Stimulated activated CD4-positive, alpha-beta T cell treated with anti-CD3 and anti-CD28 coated beads, Interleukin-1b, Interleukin-23, amount 100 ng/mL, for 4 hours (primary cell): ENCODE data around the gene CSH1.
A peak's percentile ranks its signal among the peaks of the same experiment; 100 is the strongest.
"Not testable (repeated sequence)": the region's sequence is repeated elsewhere in the genome, so short reads cannot be mapped to it uniquely, and the experiment has no call there.

ENCODE experiments used
- DNase-seq, 2 donors: peaks; one replicate each; pipeline ENCODE4 v3.0.0-alpha.2; 2020; ENCODE audit warnings: low read depth in 2 of 2

Gene CSH1

DNA sequence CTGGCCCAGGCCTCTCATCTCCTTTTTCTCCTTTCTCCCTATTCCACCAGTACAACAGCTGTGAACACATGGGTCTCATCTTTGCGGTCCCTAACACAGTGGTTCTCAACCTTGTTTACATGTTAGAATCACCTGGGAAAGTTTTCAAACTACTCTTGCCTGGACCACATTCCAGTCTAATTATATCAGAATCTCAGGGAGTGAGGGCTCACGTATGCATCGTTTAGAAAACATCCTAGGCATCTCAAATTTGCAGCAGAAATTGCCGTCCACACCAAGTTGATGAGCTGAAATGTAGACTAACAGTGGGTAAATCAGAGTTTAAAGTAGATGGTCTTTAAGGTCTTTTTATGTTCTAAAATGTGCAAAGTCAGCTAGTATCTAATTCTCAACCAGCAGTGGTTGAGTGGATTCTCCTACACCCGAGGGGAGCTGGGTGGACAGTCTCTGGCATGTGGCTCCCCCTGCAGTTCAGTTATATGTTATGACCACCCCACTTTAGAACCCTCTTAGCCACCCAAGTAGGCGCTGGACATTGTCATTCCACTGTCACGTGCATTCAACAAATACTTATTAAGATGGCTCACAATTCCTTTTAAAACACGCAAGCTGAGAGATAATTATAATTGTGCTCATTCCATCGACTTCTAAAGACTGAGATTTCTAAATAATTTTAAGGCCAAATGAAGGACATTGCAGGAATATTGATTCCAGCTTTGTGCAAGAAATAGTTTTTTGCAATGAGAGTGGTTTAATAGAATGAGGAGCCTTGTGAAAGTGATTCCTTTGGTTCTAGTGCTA is 26.7 kb downstream of the CSH1 start:
- not testable (repeated sequence) for DNase-seq

GRCh38 chr17:63866625-63867024 is 29.7 kb downstream of the CSH1 start:
- not testable (repeated sequence) for DNase-seq

- no peak for DNase-seq
These were observed 37.1 kb downstream of the CSH1 start for GRCh38 chr17:63859257-63859656.

DNA sequence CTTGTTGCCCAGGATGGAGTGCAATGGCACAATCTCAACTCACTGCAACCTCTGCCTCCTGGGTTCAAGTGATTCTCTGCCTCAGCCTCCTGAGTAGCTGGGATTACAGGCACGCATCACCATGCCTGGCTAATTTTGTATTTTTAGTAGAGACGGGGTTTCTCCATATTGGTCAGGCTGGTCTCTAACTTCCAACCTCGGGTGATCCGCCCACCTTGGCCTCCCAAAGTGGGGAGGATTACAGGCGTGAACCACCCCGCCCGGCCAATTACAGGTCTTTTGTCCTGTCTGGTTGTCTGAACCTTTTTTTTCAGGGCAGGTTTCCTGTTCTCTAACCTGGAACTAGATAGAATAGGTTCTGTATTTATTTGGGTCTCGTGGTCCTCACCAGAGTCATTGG is 39.9 kb downstream of the CSH1 start:
- not testable (repeated sequence) for DNase-seq

DNA sequence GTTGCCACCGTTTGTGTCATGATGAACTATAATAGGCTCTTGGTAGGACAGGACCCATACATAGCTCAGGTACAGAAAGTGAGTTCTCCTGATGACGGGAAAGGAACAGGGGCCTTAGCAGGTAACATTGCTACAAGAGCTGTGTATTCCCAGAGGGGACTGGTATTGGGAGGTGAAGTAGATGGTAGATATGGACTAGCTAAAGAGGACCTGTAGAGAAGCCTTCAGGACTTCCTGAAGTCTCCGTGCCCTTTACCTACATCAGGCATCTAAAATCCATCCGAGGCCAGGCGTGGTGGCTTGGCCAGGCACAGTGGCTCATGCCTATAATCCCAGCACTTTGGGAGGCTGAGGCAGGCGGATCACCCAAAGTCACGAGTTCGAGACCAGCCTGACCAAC is 41.2 kb downstream of the CSH1 start:
- no peak for DNase-seq

DNA sequence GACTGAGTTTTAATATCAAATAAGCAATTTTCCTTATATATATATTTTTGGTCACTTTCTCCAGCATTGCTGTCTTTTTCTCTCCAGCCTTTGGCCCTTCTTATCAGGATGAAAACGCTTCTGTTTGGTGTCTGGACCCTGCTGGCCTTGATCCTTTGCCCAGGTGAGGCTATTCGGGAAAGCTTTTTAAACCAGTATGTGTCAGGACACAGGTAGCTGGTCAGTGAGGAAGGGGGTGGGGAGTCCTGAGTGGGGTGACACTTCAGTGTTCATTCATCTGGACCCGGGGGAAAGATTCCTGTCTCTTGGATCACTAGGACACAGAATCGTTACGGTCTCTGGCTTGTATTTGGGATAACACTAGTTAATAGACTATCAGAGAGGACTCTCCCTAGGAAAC is 41.7 kb downstream of the CSH1 start:
- DNase-seq = no peak

GRCh38 chr17:63853260-63853659 is 43.1 kb downstream of the CSH1 start:
- DNase-seq = no peak

DNA sequence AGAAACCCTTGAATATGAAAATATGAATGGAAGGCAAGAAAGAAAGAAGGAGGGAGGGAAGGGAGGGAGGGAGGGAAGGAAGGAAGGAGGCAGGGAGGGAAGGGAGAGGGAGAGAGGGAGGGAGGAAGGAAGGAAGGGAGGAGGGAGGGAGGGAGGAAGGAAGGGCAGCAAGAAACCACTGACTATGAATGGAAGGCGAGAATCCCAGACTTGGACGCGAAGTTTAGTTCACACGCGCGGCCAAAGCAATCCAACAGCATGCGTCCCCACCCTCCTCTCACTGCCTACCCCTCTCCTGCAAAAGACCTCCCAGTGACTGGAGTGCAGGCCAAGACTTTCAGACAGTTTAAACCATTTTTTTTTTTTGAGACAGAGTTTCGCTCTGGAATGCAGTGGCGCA is 46.0 kb downstream of the CSH1 start:
- DNase-seq = no peak

DNA sequence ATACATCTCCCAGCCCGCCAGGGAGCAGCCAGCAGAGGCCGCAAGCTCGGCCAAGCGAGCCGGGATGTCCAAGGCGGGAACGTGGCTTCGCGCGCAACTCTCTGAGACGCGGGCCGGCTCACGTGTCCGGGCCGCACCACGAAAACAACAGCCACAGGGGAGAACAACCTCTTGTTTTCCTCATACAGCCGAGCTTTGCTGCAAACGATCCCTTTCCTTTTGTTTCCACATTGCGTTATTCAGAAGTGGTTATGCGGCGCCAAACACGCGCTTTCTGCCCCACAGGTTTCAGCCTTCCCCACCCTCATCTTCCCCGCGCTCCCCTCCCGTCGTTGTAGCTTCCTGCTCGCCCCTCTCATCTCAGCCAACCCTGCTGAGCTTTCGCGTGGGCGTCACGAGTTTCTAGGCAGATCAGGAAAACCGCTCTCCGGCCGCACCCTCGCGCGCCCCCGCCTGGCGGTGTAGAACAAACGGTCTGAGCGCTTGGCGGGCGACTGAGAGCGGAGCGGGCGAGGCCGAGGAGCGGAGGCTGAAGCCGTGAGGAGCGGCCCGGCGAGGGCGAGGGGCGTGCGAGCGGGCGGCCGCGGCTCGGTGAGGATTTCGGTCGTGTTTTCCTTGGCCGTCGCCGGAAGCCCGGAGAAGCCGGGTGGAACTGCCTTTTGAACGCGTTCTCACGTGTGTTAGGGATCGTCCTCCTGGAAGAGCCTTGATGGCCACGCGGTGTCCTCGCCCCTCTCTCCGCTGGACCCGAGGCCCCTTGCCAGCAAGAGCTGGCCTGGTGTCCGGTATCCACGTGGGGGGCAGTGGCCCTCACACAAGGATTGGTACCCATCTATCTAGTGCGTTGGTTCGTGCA is 47.3 kb downstream of the CSH1 start:
- peak; percentile 96 to 97 for DNase-seq

DNA sequence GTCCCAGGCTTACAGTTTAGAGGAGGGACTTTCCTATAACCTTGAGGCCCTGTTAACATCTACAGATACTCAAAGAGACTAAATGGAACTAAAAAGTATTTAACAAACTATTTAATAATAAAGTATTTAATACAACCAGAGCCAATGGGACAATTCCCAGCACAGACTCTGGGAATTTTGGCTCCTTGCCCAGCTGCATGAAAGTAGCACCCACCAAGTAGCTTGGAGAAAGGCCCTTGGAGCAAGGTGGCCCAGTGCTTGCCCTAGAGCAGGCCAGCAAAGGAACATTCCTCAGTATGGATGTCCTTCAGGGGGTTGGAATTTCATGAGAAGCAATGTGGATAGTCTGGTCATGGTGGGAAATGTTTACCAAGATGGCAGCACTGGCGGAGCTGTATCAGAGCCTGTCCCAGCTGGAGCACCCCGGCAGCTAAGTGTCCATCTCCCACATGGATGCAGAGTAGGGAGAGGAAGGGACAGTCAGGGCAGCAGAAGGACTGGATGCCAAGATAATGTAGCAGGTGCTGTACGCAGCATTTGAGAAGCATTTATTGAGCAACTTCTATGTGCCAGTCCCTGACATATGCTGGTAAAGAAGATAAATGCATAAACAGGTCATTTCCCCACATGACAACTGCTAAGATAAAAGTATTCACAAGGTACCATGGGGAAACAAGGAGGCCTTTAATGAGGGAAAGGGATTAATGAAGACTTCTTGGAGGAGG is 48.7 kb downstream of the CSH1 start:
- DNase-seq = no peak

DNA sequence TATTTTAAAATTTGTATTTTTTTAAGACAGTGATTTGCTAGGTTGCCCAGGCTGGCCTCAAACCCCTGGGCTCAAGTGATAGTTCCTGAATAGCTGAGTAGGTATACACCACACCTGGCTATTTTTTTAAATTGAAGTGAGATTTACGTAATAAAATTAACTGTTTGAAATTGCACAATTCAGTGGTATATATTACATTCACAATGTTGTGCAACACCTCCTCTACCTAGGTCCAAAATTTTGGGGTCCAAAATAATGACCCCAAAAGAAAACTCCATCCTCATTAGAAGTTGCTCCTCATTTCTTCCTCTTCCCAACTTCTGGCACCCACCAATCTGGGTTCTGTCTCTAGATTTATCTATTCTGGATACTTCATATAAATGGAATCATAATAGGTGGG is 50.9 kb downstream of the CSH1 start:
- no peak for DNase-seq
